ENCODE results near the gene GNA12.

Gene GNA12

GRCh38 chr7:2723138-2723850 is 120.8 kb downstream of the GNA12 start:
- DNase-seq (no peak), ATAC-seq (ENCODE audit: insufficient read depth, low read depth) (peak; percentile 37; the same call in 1 of the 3 replicates)
- Histone ChIP-seq H4K20me1 (ENCODE audit: insufficient read depth, low read length) (no peaks in the 10 kb centered on the region; the same call in 1 of the 2 replicates), H3K9ac (ENCODE audit: low read depth, low read length) (no peak overlapping the region), H3K36me3 (ENCODE audit: insufficient read depth, low read length) (peaks cover 25% of the 10 kb centered on the region), H3K79me2 (ENCODE audit: insufficient read depth, low read length) (no peaks in the 10 kb centered on the region), H3K4me1 (ENCODE audit: insufficient read depth, low read length) (peaks cover 12% of the 10 kb centered on the region), H3K4me2 (ENCODE audit: insufficient read depth, low read length) (no peak overlapping the region), H3K4me3 (ENCODE audit: low read depth in 1 of 2, low read length in 2 of 2) (no peak overlapping the region), H3K27ac (ENCODE audit: low read length) (peak overlapping the region; percentile 64), H2AFZ (ENCODE audit: low read depth, low read length) (no peak overlapping the region), H3K27me3 (ENCODE audit: insufficient read depth, low read length, poor library complexity) (no peaks in the 10 kb centered on the region), H3K9me3 (ENCODE audit: insufficient read depth, low read length, severe bottlenecking) (no peaks in the 10 kb centered on the region)
- TF ChIP-seq, protein P1, sequence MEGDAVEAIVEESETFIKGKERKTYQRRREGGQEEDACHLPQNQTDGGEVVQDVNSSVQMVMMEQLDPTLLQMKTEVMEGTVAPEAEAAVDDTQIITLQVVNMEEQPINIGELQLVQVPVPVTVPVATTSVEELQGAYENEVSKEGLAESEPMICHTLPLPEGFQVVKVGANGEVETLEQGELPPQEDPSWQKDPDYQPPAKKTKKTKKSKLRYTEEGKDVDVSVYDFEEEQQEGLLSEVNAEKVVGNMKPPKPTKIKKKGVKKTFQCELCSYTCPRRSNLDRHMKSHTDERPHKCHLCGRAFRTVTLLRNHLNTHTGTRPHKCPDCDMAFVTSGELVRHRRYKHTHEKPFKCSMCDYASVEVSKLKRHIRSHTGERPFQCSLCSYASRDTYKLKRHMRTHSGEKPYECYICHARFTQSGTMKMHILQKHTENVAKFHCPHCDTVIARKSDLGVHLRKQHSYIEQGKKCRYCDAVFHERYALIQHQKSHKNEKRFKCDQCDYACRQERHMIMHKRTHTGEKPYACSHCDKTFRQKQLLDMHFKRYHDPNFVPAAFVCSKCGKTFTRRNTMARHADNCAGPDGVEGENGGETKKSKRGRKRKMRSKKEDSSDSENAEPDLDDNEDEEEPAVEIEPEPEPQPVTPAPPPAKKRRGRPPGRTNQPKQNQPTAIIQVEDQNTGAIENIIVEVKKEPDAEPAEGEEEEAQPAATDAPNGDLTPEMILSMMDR (IDR thresholded peaks at IDR 0.05; ENCODE audit: borderline replicate concordance, extremely low read depth, low read length, poor library complexity, severe bottlenecking): no peak
- no peak for TF ChIP-seq EZH2 (IDR thresholded peaks at IDR 0.05; ENCODE audit: borderline replicate concordance, low read depth, low read length, severe bottlenecking)

- Histone ChIP-seq H3K9ac (ENCODE audit: low read depth, low read length) (no peak overlapping the region), H3K4me1 (ENCODE audit: insufficient read depth, low read length) (peaks cover 12% of the 10 kb centered on the region)
- TF ChIP-seq, protein P1 (IDR thresholded peaks at IDR 0.05; ENCODE audit: borderline replicate concordance, extremely low read depth, low read length, poor library complexity, severe bottlenecking): no peak
- TF ChIP-seq EZH2 (IDR thresholded peaks at IDR 0.05; ENCODE audit: borderline replicate concordance, low read depth, low read length, severe bottlenecking): no peak
Measured at GRCh38 chr7:2722591-2722990, 121.5 kb downstream of the GNA12 start.

DNA sequence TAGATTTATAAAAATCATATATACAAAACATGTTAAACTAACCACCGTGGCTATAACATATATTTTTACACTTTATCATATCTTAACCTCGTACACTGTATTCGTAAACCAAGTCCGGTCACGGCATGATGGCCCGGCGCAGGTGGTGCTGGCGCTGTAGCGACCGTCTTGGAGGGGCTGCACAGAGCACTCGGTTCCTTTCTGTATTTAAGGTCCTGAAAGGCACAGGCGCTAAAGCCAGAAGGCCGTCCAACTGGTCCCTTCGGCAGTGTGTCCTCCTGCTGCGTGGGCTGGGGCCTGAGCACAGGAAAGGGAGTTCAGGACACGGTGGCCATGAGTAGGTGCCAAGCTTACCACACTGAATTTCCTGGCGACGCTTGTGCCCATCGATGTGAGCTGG is 122.3 kb downstream of the GNA12 start:
- H4K20me1 ChIP-seq (ENCODE audit: insufficient read depth, low read length): no peaks in the 10 kb centered on the region; the same call in none of the 2 replicates
- H3K4me3 ChIP-seq (ENCODE audit: low read depth in 1 of 2, low read length in 2 of 2): no peak overlapping the region
- no peak overlapping the region for H3K9ac ChIP-seq (ENCODE audit: low read depth, low read length)
- no peaks in the 10 kb centered on the region for H3K79me2 ChIP-seq (ENCODE audit: insufficient read depth, low read length)
- TF ChIP-seq, protein P1 (IDR thresholded peaks at IDR 0.05; ENCODE audit: borderline replicate concordance, extremely low read depth, low read length, poor library complexity, severe bottlenecking): no peak
- no peak for TF ChIP-seq EZH2 (IDR thresholded peaks at IDR 0.05; ENCODE audit: borderline replicate concordance, low read depth, low read length, severe bottlenecking)
- no peaks in the 10 kb centered on the region for H3K9me3 ChIP-seq (ENCODE audit: insufficient read depth, low read length, severe bottlenecking)
- peaks cover 26% of the 10 kb centered on the region for H3K36me3 ChIP-seq (ENCODE audit: insufficient read depth, low read length)
- no peaks in the 10 kb centered on the region for H3K27me3 ChIP-seq (ENCODE audit: insufficient read depth, low read length, poor library complexity)
- no peak overlapping the region for H3K4me2 ChIP-seq (ENCODE audit: insufficient read depth, low read length)
- H2AFZ ChIP-seq (ENCODE audit: low read depth, low read length): no peak overlapping the region
- H3K4me1 ChIP-seq (ENCODE audit: insufficient read depth, low read length): peaks cover 14% of the 10 kb centered on the region
- ATAC-seq (ENCODE audit: insufficient read depth, low read depth) (no peak), DNase-seq (no peak)
- H3K27ac ChIP-seq (ENCODE audit: low read length): 0 out of 2 replicates have a peak overlapping the region, but pooled peaks have one; percentile 26

More at GRCh38 chr7:2722591-2722990, 121.5 kb downstream of the GNA12 start:
- H3K79me2 ChIP-seq (ENCODE audit: insufficient read depth, low read length): no peaks in the 10 kb centered on the region
- H3K4me3 ChIP-seq (ENCODE audit: low read depth in 1 of 2, low read length in 2 of 2): no peak overlapping the region
- ATAC-seq (ENCODE audit: insufficient read depth, low read depth) (no peak), DNase-seq (no peak)
- peaks cover 29% of the 10 kb centered on the region for H3K36me3 ChIP-seq (ENCODE audit: insufficient read depth, low read length)
- H3K27me3 ChIP-seq (ENCODE audit: insufficient read depth, low read length, poor library complexity): no peaks in the 10 kb centered on the region
- H3K4me2 ChIP-seq (ENCODE audit: insufficient read depth, low read length): no peak overlapping the region
- no peaks in the 10 kb centered on the region for H3K9me3 ChIP-seq (ENCODE audit: insufficient read depth, low read length, severe bottlenecking)
- H3K27ac ChIP-seq (ENCODE audit: low read length): no peak overlapping the region
- H4K20me1 ChIP-seq (ENCODE audit: insufficient read depth, low read length): no peaks in the 10 kb centered on the region; the same call in 1 of the 2 replicates
- H2AFZ ChIP-seq (ENCODE audit: low read depth, low read length): no peak overlapping the region

Measured in DND-41 (cell line).